Lower leg skin (tissue), 3 donors: Measurements from ENCODE around the gene GPRIN2.
"Not testable (repeated sequence)": the region's sequence is repeated elsewhere in the genome, so short reads cannot be mapped to it uniquely, and the experiment has no call there.

Experiments
- CTCF ChIP-seq, 3 donors: fragments of 450-650 bp; IDR thresholded peaks; one replicate each; pipeline ENCODE4 v1.5.1; 2016; ENCODE audit warnings: antibody characterized with exemption in 3 of 3, mild to moderate bottlenecking in 3 of 3, moderate library complexity in 2 of 3
- POLR2A ChIP-seq, 2 donors: fragments of 450-650 bp; IDR thresholded peaks; one replicate each; pipeline ENCODE4 v1.6.1; 2016 to 2017; ENCODE audit warnings: antibody characterized with exemption in 2 of 2, mild to moderate bottlenecking in 1 of 2, moderate library complexity in 1 of 2

- not testable (repeated sequence) for TF ChIP-seq CTCF, POLR2A (IDR thresholded peaks at IDR 0.05)
These were observed 44.1 kb upstream of the GPRIN2 start for GRCh38 chr10:46600516-46600915.
